Measurements from ENCODE around the gene HERC6.

DNA sequence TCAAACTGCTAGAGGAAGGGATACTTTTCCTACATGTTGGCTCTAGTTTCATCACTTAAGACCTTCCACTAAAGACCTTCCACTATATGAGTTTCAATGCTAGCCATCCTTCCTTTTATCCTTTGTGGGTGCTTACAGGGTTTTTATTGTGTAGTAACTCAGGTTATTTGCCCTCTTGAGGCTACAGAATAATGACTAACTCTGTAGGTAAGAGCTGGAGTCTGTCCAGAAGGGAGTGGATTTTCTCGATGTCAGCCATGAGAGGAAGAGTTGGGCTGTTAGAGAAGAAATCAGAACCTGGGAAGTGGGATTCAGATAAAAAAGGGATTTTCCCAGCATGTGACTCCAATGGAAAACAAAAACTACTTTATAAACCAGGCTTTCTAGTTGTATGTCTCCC is 50.7 kb downstream of the HERC6 start:
- no peak for TF ChIP-seq POLR2A (IDR thresholded peaks at IDR 0.05)
- no peak for TF ChIP-seq CTCF (IDR thresholded peaks at IDR 0.05)
- TF ChIP-seq POLR2AphosphoS5 (IDR thresholded peaks at IDR 0.05; ENCODE audit: insufficient read depth in 1 of 2, low read depth in 1 of 2): no peak
